ENCODE data around the gene GPRIN2.

The GPRIN2 gene

GRCh38 chr10:46544989-46545791 lies 11.3 kb downstream of the GPRIN2 start:
- DNase-seq (ENCODE audit: low read depth): peak; percentile 44
- peak; percentile 45 for TF ChIP-seq CTCF (IDR thresholded peaks at IDR 0.05; ENCODE audit: insufficient read depth, low read depth, low read length, missing control alignments)
- H3K4me3 ChIP-seq (ENCODE audit: low read length): no peak overlapping the region

GRCh38 chr10:46543466-46544377 lies 12.7 kb downstream of the GPRIN2 start:
- DNase-seq (ENCODE audit: low read depth): no peak
- TF ChIP-seq CTCF (IDR thresholded peaks at IDR 0.05; ENCODE audit: insufficient read depth, low read depth, low read length, missing control alignments): no peak

DNA sequence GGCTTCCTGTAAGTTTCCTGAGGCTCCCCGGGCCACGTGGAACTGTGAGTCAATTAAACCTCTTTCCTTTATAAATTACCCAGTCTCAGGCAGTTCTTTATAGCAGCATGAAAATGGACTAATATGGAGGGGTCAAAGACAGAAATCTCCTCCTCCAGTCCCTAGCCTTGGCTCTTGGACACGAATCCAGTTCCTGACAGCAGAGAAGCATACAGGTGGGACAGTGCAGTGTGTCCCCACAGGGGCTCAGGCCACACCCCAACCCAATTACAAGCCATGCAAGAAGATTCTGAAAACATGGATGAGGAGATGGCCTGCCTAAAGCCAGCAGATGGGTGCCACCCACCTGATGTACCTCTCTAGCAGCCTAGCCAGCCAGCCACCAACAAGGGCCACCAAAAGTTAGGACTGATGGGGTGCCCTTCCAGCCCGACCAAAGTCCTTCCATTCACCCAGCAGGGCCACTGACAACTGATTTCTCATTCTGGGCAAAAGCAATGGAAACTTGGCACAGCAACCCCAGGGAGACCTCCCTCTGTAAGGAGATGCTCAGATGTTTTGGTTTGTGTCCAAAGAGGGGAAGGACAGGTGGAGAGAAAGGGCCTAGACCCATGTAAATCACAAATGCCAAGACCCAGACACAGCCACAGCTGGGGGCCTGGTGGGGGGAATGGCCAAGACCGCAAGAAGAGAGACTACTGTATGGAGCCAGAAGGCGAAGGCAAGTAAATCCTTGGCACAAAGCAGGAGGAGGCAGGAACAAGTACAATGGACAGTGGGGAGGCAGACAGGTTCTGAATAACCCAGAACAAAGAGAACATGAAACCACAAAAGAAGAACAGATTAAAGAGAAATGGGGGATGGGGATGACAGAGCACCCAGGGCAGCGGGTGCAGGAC lies 13.6 kb downstream of the GPRIN2 start:
- DNase-seq (ENCODE audit: low read depth): no peak
- no peak for TF ChIP-seq CTCF (IDR thresholded peaks at IDR 0.05; ENCODE audit: insufficient read depth, low read depth, low read length, missing control alignments)
- no peak overlapping the region for H3K4me3 ChIP-seq (ENCODE audit: low read length)

More at GRCh38 chr10:46543466-46544377, 12.7 kb downstream of the GPRIN2 start:
- no peak overlapping the region for H3K4me3 ChIP-seq (ENCODE audit: low read length)

DNA sequence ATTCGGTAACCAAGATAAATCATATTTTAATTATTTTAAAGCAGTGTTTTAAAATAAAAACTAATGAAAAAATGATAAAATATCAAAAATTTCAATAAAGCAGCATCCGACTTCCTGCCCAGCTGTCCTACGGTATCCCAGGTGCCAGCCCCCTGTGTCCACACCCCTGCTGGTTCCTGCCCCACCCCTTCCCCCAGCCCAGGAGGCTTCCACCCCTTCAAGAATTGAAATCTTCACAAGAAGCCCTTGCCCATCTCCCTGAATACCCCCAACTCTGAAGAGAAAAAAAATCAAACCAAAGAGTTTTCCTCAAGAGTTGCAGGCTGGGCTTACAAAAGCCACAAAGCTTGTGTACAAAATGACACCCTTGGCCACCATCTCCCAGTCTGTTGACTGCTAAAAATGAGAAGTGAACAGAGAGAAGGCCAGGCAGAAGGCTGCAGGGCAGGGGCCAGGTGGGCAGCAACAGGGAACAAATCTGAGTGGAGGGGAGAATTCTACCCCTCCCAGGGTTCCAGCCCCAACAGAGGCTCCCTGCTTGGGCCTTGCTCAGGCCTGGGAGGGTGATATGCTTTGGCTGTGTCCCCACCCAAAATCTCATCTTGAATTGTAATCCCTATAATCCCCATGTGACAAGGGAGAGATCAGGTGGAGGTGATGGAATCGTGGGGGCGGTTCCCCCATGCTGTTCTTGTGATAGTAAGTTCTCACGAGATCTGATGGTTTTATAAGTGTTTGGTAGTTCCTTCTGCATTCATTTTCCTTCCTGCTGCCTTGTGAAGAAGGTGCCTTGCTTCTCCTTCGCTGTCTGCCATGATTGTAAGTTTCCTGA lies 14.5 kb downstream of the GPRIN2 start:
- TF ChIP-seq CTCF (IDR thresholded peaks at IDR 0.05; ENCODE audit: insufficient read depth, low read depth, low read length, missing control alignments): no peak
- no peak for DNase-seq (ENCODE audit: low read depth)
- H3K4me3 ChIP-seq (ENCODE audit: low read length): no peak overlapping the region

DNA sequence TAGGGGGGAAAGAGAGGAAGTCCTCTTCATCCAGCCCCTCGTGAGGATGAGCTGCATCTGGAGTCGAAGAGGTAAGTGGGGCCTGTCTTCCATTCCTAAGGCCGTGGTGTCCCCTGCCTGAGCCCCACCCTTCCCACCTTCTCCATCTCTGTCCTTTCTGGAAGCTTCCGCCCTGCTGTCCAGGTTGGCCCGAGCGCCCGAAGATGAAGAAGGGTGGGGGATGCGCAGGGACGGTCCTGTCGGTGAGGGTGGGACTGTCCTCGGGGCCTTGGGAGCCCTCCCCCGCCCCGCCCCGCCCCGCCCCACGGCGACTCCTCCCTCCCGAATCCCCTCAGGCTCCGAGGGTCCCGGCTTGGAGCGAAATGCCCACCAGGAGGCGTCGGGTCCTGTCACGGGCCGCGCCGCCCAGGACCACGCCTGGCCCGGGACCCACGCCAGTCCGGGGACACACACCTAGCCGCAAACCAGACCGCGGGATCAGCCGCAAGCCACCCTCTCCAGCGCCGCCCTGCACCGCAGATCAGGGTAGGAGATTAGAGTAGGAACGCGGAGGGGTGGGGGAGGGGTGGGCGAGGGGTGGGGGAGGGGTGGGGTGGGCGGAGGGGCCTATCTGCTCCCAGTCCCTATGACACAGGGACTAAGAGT lies 15.3 kb downstream of the GPRIN2 start:
- no peak for DNase-seq (ENCODE audit: low read depth)
- TF ChIP-seq CTCF (IDR thresholded peaks at IDR 0.05; ENCODE audit: insufficient read depth, low read depth, low read length, missing control alignments): no peak
- no peak overlapping the region for H3K4me3 ChIP-seq (ENCODE audit: low read length)
